ENCODE results near the gene PCDH9.

Gene PCDH9

DNA sequence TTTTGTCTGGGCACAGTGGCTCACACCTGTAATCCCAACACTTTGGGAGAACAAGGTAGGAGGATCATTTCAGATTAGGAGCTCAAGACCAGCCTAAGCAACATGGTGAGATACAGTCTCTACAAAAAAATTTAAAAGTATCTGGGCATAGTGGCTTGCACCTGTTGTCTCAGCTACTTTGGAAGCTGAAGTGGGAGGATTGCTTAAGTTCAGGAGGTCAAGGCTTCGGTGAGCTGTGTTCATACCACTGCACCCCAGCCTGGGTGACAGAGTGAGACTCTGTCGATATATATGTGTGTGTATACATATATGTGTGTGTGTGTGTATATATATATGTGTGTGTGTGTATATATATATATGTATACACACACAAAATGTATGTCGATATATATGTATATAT, 833.0 kb downstream of the PCDH9 start:
- Histone ChIP-seq H4K91ac (ENCODE audit: low read depth, low read length, poor library complexity) (no peak overlapping the region), H3K36me3 (replicated peaks in 1 of 2; ENCODE audit: control insufficient read depth in 2 of 2, insufficient read depth in 2 of 2, low read length in 2 of 2) (no peaks in the 10 kb centered on the region), H4K8ac (ENCODE audit: low read depth, low read length) (no peak overlapping the region), H2AK5ac (ENCODE audit: low read depth, low read length) (no peak overlapping the region), H3K23ac (ENCODE audit: low read depth, low read length, poor library complexity) (no peak overlapping the region), H2BK5ac (ENCODE audit: low read length) (no peak overlapping the region), H2BK15ac (ENCODE audit: low read length) (no peak overlapping the region), H3K4me1 (ENCODE audit: control insufficient read depth in 2 of 2, insufficient read depth in 1 of 2, low read depth in 1 of 2, low read length in 2 of 2) (no peaks in the 10 kb centered on the region), H3K4me3 (ENCODE audit: low read length in 2 of 2) (no peak overlapping the region), H3K79me1 (ENCODE audit: low read depth, low read length) (peaks cover 1% of the 10 kb centered on the region), H3K4ac (ENCODE audit: low read length) (no peak overlapping the region), H3K14ac (ENCODE audit: low read length) (no peak overlapping the region), H2AFZ (ENCODE audit: low read length) (no peak overlapping the region), H3K9me3 (replicated peaks in 1 of 2; ENCODE audit: control insufficient read depth in 2 of 2, insufficient read depth in 1 of 2, low read depth in 1 of 2, low read length in 2 of 2) (no peaks in the 10 kb centered on the region), H3K9ac (ENCODE audit: low read depth, low read length, poor library complexity) (no peak overlapping the region), H3K4me2 (ENCODE audit: insufficient read depth, low read length, poor library complexity, severe bottlenecking) (no peak overlapping the region), H3K27ac (replicated peaks; ENCODE audit: low read length) (no peak overlapping the region), H3K18ac (ENCODE audit: low read length) (no peak overlapping the region), H2BK120ac (ENCODE audit: low read depth, low read length) (no peak overlapping the region), H2BK12ac (ENCODE audit: low read length) (no peak overlapping the region), H3K27me3 (ENCODE audit: control insufficient read depth in 3 of 3, insufficient read depth in 3 of 3, low read depth in 1 of 3, low read length in 3 of 3) (no peaks in the 10 kb centered on the region)
- no CpG with 5 or more reads among the region's 3 CpGs for WGBS, 2 donors (ENCODE audit: extremely low coverage in 2 of 2, insufficient read length in 2 of 2, insufficient replicate concordance in 1 of 2)
- no peak for DNase-seq (ENCODE audit: low spot score)

DNA sequence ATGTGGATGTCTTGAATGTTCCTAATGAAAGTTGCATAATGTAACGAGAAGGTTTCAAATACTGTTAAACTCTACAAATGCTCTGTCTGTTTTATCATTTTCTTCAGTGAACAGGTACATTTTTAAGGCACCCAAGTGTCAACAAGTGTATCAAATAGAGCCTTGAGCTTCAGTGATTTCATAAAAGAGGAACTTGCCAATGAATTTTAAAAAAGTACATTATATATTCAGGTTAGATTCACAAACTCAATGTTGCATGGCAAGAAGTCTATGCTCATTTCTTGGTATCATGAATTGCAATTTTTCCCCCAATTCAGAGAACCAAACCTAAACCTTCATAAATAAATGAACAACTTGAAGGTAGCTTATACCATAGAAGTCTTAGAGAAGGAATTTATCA, 838.8 kb downstream of the PCDH9 start:
- no peak overlapping the region for H2AFZ ChIP-seq (ENCODE audit: low read length)
- no peak overlapping the region for H3K23ac ChIP-seq (ENCODE audit: low read depth, low read length, poor library complexity)
- H2BK120ac ChIP-seq (ENCODE audit: low read depth, low read length) = no peak overlapping the region
- H4K8ac ChIP-seq (ENCODE audit: low read depth, low read length) = no peak overlapping the region
- H2BK15ac ChIP-seq (ENCODE audit: low read length) = no peak overlapping the region
- H2AK5ac ChIP-seq (ENCODE audit: low read depth, low read length) = no peak overlapping the region
- H2BK12ac ChIP-seq (ENCODE audit: low read length) = no peak overlapping the region
- H3K9ac ChIP-seq (ENCODE audit: low read depth, low read length, poor library complexity) = no peak overlapping the region
- no peak overlapping the region for H3K18ac ChIP-seq (ENCODE audit: low read length)
- H3K27me3 ChIP-seq (ENCODE audit: control insufficient read depth in 3 of 3, insufficient read depth in 3 of 3, low read depth in 1 of 3, low read length in 3 of 3) = no peaks in the 10 kb centered on the region
- H3K4ac ChIP-seq (ENCODE audit: low read length) = no peak overlapping the region
- no peak overlapping the region for H3K4me2 ChIP-seq (ENCODE audit: insufficient read depth, low read length, poor library complexity, severe bottlenecking)
- no CpG with 5 or more reads among the region's 1 CpG for WGBS, 2 donors (ENCODE audit: extremely low coverage in 2 of 2, insufficient read length in 2 of 2, insufficient replicate concordance in 1 of 2)
- no peak overlapping the region for H2BK5ac ChIP-seq (ENCODE audit: low read length)
- no peaks in the 10 kb centered on the region for H3K4me1 ChIP-seq (ENCODE audit: control insufficient read depth in 2 of 2, insufficient read depth in 1 of 2, low read depth in 1 of 2, low read length in 2 of 2)
- H4K91ac ChIP-seq (ENCODE audit: low read depth, low read length, poor library complexity) = no peak overlapping the region
- no peak overlapping the region for H3K4me3 ChIP-seq (ENCODE audit: low read length in 2 of 2)
- H3K36me3 ChIP-seq (replicated peaks in 1 of 2; ENCODE audit: control insufficient read depth in 2 of 2, insufficient read depth in 2 of 2, low read length in 2 of 2) = no peaks in the 10 kb centered on the region
- H3K27ac ChIP-seq (replicated peaks; ENCODE audit: low read length) = no peak overlapping the region
- no peaks in the 10 kb centered on the region for H3K79me1 ChIP-seq (ENCODE audit: low read depth, low read length)
- no peaks in the 10 kb centered on the region for H3K9me3 ChIP-seq (replicated peaks in 1 of 2; ENCODE audit: control insufficient read depth in 2 of 2, insufficient read depth in 1 of 2, low read depth in 1 of 2, low read length in 2 of 2)
- no peak for DNase-seq (ENCODE audit: low spot score)
- H3K14ac ChIP-seq (ENCODE audit: low read length) = no peak overlapping the region

DNA sequence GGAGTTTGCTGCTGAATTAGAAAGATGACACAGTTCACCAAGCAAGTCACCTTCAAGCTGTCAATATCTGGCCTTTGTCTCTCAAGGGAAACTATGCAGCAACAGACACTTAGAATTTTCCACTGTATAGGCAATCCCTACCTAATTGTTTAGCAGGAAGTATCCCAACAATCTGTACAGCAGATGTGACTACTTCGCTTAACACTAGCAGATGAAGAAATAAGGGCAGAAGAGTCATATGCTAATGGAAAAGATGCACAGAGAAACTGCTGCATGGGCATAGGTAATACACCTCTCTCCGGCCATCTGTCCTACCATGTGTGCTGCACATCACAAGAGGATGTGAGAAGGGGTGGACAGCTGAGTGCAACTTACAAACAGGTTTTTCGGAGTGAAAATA, 851.2 kb downstream of the PCDH9 start:
- Histone ChIP-seq H2BK15ac (ENCODE audit: low read length) (no peak overlapping the region), H3K4me1 (ENCODE audit: control insufficient read depth in 2 of 2, insufficient read depth in 1 of 2, low read depth in 1 of 2, low read length in 2 of 2) (no peaks in the 10 kb centered on the region), H3K18ac (ENCODE audit: low read length) (no peak overlapping the region), H3K36me3 (replicated peaks in 1 of 2; ENCODE audit: control insufficient read depth in 2 of 2, insufficient read depth in 2 of 2, low read length in 2 of 2) (no peaks in the 10 kb centered on the region), H3K9ac (ENCODE audit: low read depth, low read length, poor library complexity) (no peak overlapping the region), H3K4me2 (ENCODE audit: insufficient read depth, low read length, poor library complexity, severe bottlenecking) (no peak overlapping the region), H3K4ac (ENCODE audit: low read length) (no peak overlapping the region), H2AK5ac (ENCODE audit: low read depth, low read length) (no peak overlapping the region), H3K79me1 (ENCODE audit: low read depth, low read length) (no peaks in the 10 kb centered on the region), H2BK120ac (ENCODE audit: low read depth, low read length) (no peak overlapping the region), H3K27ac (replicated peaks; ENCODE audit: low read length) (no peak overlapping the region), H3K14ac (ENCODE audit: low read length) (no peak overlapping the region), H4K8ac (ENCODE audit: low read depth, low read length) (no peak overlapping the region), H2BK5ac (ENCODE audit: low read length) (no peak overlapping the region), H2AFZ (ENCODE audit: low read length) (no peak overlapping the region), H3K23ac (ENCODE audit: low read depth, low read length, poor library complexity) (no peak overlapping the region), H3K9me3 (replicated peaks in 1 of 2; ENCODE audit: control insufficient read depth in 2 of 2, insufficient read depth in 1 of 2, low read depth in 1 of 2, low read length in 2 of 2) (no peaks in the 10 kb centered on the region), H3K27me3 (ENCODE audit: control insufficient read depth in 3 of 3, insufficient read depth in 3 of 3, low read depth in 1 of 3, low read length in 3 of 3) (no peaks in the 10 kb centered on the region), H4K91ac (ENCODE audit: low read depth, low read length, poor library complexity) (no peak overlapping the region), H2BK12ac (ENCODE audit: low read length) (no peak overlapping the region), H3K4me3 (ENCODE audit: low read length in 2 of 2) (no peak overlapping the region)
- WGBS, 2 donors (ENCODE audit: extremely low coverage in 2 of 2, insufficient read length in 2 of 2, insufficient replicate concordance in 1 of 2) = no CpG with 5 or more reads among the region's 3 CpGs
- no peak for DNase-seq (ENCODE audit: low spot score)

DNA sequence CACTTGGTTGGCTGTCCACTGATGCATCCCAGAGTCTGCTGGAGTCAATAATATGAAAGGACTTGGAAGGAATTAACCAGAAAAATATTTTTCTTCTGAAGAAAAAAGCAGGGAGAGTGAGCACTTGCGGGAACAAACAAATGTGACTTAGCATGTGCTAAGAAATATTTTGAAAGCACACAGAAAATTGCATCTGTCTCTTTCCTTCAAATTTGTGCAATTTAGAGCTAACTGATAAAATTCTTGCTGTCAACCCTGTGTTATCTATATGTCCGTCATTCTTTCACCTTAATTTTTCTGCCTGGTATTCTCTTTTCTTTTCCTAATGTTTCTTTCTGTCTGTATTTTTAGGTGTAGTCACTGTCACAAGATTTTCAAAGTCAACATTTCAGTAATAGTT, 852.6 kb downstream of the PCDH9 start:
- no peak overlapping the region for H3K27ac ChIP-seq (replicated peaks; ENCODE audit: low read length)
- H3K14ac ChIP-seq (ENCODE audit: low read length) = no peak overlapping the region
- H3K23ac ChIP-seq (ENCODE audit: low read depth, low read length, poor library complexity) = no peak overlapping the region
- no peak overlapping the region for H3K4me2 ChIP-seq (ENCODE audit: insufficient read depth, low read length, poor library complexity, severe bottlenecking)
- no peaks in the 10 kb centered on the region for H3K4me1 ChIP-seq (ENCODE audit: control insufficient read depth in 2 of 2, insufficient read depth in 1 of 2, low read depth in 1 of 2, low read length in 2 of 2)
- no peak overlapping the region for H2BK5ac ChIP-seq (ENCODE audit: low read length)
- H2BK12ac ChIP-seq (ENCODE audit: low read length) = no peak overlapping the region
- no peak overlapping the region for H3K18ac ChIP-seq (ENCODE audit: low read length)
- H3K4ac ChIP-seq (ENCODE audit: low read length) = no peak overlapping the region
- no peak overlapping the region for H4K8ac ChIP-seq (ENCODE audit: low read depth, low read length)
- H2AK5ac ChIP-seq (ENCODE audit: low read depth, low read length) = no peak overlapping the region
- H3K79me1 ChIP-seq (ENCODE audit: low read depth, low read length) = no peaks in the 10 kb centered on the region
- H3K27me3 ChIP-seq (ENCODE audit: control insufficient read depth in 3 of 3, insufficient read depth in 3 of 3, low read depth in 1 of 3, low read length in 3 of 3) = no peaks in the 10 kb centered on the region
- H3K9me3 ChIP-seq (replicated peaks in 1 of 2; ENCODE audit: control insufficient read depth in 2 of 2, insufficient read depth in 1 of 2, low read depth in 1 of 2, low read length in 2 of 2) = no peaks in the 10 kb centered on the region
- H2BK15ac ChIP-seq (ENCODE audit: low read length) = no peak overlapping the region
- no peak overlapping the region for H4K91ac ChIP-seq (ENCODE audit: low read depth, low read length, poor library complexity)
- H3K4me3 ChIP-seq (ENCODE audit: low read length in 2 of 2) = no peak overlapping the region
- no CpG with 5 or more reads among the region's 2 CpGs for WGBS, 2 donors (ENCODE audit: extremely low coverage in 2 of 2, insufficient read length in 2 of 2, insufficient replicate concordance in 1 of 2)
- DNase-seq (ENCODE audit: low spot score) = no peak
- H2BK120ac ChIP-seq (ENCODE audit: low read depth, low read length) = no peak overlapping the region
- no peaks in the 10 kb centered on the region for H3K36me3 ChIP-seq (replicated peaks in 1 of 2; ENCODE audit: control insufficient read depth in 2 of 2, insufficient read depth in 2 of 2, low read length in 2 of 2)
- no peak overlapping the region for H3K9ac ChIP-seq (ENCODE audit: low read depth, low read length, poor library complexity)
- H2AFZ ChIP-seq (ENCODE audit: low read length) = no peak overlapping the region

Measured in neuronal stem cell (in vitro differentiated cells).